Mesendoderm (in vitro differentiated cells): Measurements from ENCODE around the gene MDN1.
"Not testable (repeated sequence)": the region's sequence is repeated elsewhere in the genome, so short reads cannot be mapped to it uniquely, and the experiment has no call there.

ENCODE experiments used
- DNase-seq: peaks from one replicate; pipeline ENCODE4 v3.0.0; 2013
- H2AK5ac ChIP-seq: 2 replicates; pipeline ENCODE4 v1.6.1; 2013; ENCODE audit warnings: low read length, inconsistent platforms
- H2BK120ac ChIP-seq: 2 replicates; pipeline ENCODE4 v1.6.1; 2013; ENCODE audit warnings: low read depth, mild to moderate bottlenecking, low read length, moderate library complexity, mixed read lengths
- H2BK15ac ChIP-seq: replicated peaks from 2 replicates; pipeline ENCODE4 v1.6.1; 2013; ENCODE audit warnings: low read depth, mild to moderate bottlenecking, moderate library complexity
- H2BK5ac ChIP-seq: 2 replicates; pipeline ENCODE4 v1.6.1; 2013; ENCODE audit warnings: low read length, inconsistent platforms
- H3K18ac ChIP-seq: 2 replicates; pipeline ENCODE4 v1.6.1; 2013; ENCODE audit warnings: mild to moderate bottlenecking, low read length, mixed read lengths
- H3K23ac ChIP-seq: one replicate; pipeline ENCODE4 v1.6.1; 2013; ENCODE audit warnings: low read length
- H3K27ac ChIP-seq: 2 replicates; pipeline ENCODE4 v1.5.1; 2013; ENCODE audit warnings: low read depth, mild to moderate bottlenecking, inconsistent platforms, low read length, moderate library complexity
- H3K27me3 ChIP-seq: 2 replicates; pipeline ENCODE4 v1.6.1; 2013; ENCODE audit warnings: low read length, control low read depth, mild to moderate bottlenecking, inconsistent platforms; ENCODE audit not compliant: insufficient read depth, poor library complexity
- H3K36me3 ChIP-seq: 2 replicates; pipeline ENCODE4 v1.6.1; 2013; ENCODE audit warnings: low read length, inconsistent platforms; ENCODE audit not compliant: control insufficient read depth, insufficient read depth
- H3K4ac ChIP-seq: one replicate; pipeline ENCODE4 v1.6.1; 2013; ENCODE audit warnings: low read depth, mild to moderate bottlenecking, low read length, moderate library complexity
- H3K4me1 ChIP-seq: 2 replicates; pipeline ENCODE4 v1.6.1; 2013; ENCODE audit warnings: low read depth, low read length, inconsistent platforms; ENCODE audit not compliant: control insufficient read depth
- H3K4me2 ChIP-seq: 2 replicates; pipeline ENCODE4 v1.6.1; 2013; ENCODE audit warnings: low read length
- H3K4me3 ChIP-seq: 2 replicates; pipeline ENCODE4 v1.5.1; 2013; ENCODE audit warnings: mild to moderate bottlenecking, low read length
- H3K56ac ChIP-seq: one replicate; pipeline ENCODE4 v1.6.1; 2013; ENCODE audit warnings: low read length
- H3K79me1 ChIP-seq: 2 replicates; pipeline ENCODE4 v1.6.1; 2013; ENCODE audit warnings: low read length, inconsistent platforms
- H3K79me2 ChIP-seq: 2 replicates; pipeline ENCODE4 v1.6.1; 2013; ENCODE audit warnings: mild to moderate bottlenecking, low read length; ENCODE audit not compliant: control insufficient read depth, insufficient read depth
- H3K9ac ChIP-seq: 2 replicates; pipeline ENCODE4 v1.6.1; 2013; ENCODE audit warnings: low read length, inconsistent platforms
- H4K5ac ChIP-seq: one replicate; pipeline ENCODE4 v1.6.1; 2013; ENCODE audit warnings: low read length
- H4K8ac ChIP-seq: one replicate; pipeline ENCODE4 v1.6.1; 2013; ENCODE audit warnings: low read depth, mild to moderate bottlenecking, control low read depth, low read length, moderate library complexity
- WGBS: extraction: QIAGEN DNeasy Blood & Tissue Kit; methylation state at CpG from one replicate; pipeline ENCODE4 v1.1.7; 2013; ENCODE audit warnings: low lambda C conversion rate, missing lambda C conversion rate; ENCODE audit not compliant: insufficient coverage; ENCODE audit errors: extremely low coverage; 5-methylcytosine and 5-hydroxymethylcytosine counted together

Gene MDN1

GRCh38 chr6:89636412-89636811 lies 183.2 kb downstream of the MDN1 start:
- not testable (repeated sequence) for H3K36me3 ChIP-seq, H3K4me2 ChIP-seq, H3K18ac ChIP-seq, H4K5ac ChIP-seq, DNase-seq, H3K23ac ChIP-seq, H3K27ac ChIP-seq, H3K79me2 ChIP-seq, H2AK5ac ChIP-seq, H4K8ac ChIP-seq, H2BK5ac ChIP-seq, H2BK120ac ChIP-seq, H3K56ac ChIP-seq, H3K4ac ChIP-seq, H3K27me3 ChIP-seq, H3K4me3 ChIP-seq, H3K79me1 ChIP-seq, H3K9ac ChIP-seq, H2BK15ac ChIP-seq, H3K4me1 ChIP-seq
- WGBS, result no CpG with 5 or more reads among the region's 3 CpGs

GRCh38 chr6:89630488-89630887 lies 189.1 kb downstream of the MDN1 start:
- no peak overlapping the region for H4K8ac ChIP-seq
- H2BK120ac ChIP-seq, result no peak overlapping the region
- no peak overlapping the region for H4K5ac ChIP-seq
- WGBS, result no CpG with 5 or more reads among the region's 9 CpGs
- no peak overlapping the region for H3K4ac ChIP-seq
- no peak overlapping the region for H2AK5ac ChIP-seq
- no peak overlapping the region for H3K4me3 ChIP-seq
- H3K79me2 ChIP-seq, result no peaks in the 10 kb centered on the region
- no peak overlapping the region for H3K56ac ChIP-seq
- H2BK15ac ChIP-seq, result no peak overlapping the region
- H3K4me1 ChIP-seq, result no peaks in the 10 kb centered on the region
- H3K27me3 ChIP-seq, result no peaks in the 10 kb centered on the region
- H3K27ac ChIP-seq, result no peak overlapping the region
- no peak overlapping the region for H3K4me2 ChIP-seq
- peaks cover 14% of the 10 kb centered on the region for H3K36me3 ChIP-seq
- H3K18ac ChIP-seq, result no peak overlapping the region
- no peak overlapping the region for H3K23ac ChIP-seq
- no peaks in the 10 kb centered on the region for H3K79me1 ChIP-seq
- no peak overlapping the region for H2BK5ac ChIP-seq
- no peak overlapping the region for H3K9ac ChIP-seq
- no peak for DNase-seq

GRCh38 chr6:89623749-89624148 lies 195.8 kb downstream of the MDN1 start:
- Histone ChIP-seq H2BK5ac (no peak overlapping the region), H3K18ac (no peak overlapping the region), H4K8ac (no peak overlapping the region), H3K4me2 (no peak overlapping the region), H3K4me3 (no peak overlapping the region), H2AK5ac (no peak overlapping the region), H2BK120ac (no peak overlapping the region), H3K79me1 (no peaks in the 10 kb centered on the region), H3K56ac (no peak overlapping the region), H3K36me3 (peaks cover 5% of the 10 kb centered on the region), H3K27me3 (no peaks in the 10 kb centered on the region), H3K4me1 (no peaks in the 10 kb centered on the region), H3K79me2 (no peaks in the 10 kb centered on the region), H4K5ac (no peak overlapping the region), H3K23ac (no peak overlapping the region), H2BK15ac (no peak overlapping the region), H3K4ac (no peak overlapping the region), H3K9ac (no peak overlapping the region), H3K27ac (no peak overlapping the region)
- WGBS, result no CpG with 5 or more reads among the region's 8 CpGs
- DNase-seq, result no peak

- H3K79me1 ChIP-seq, result no peaks in the 10 kb centered on the region
- no peak overlapping the region for H3K56ac ChIP-seq
- H3K18ac ChIP-seq, result no peak overlapping the region
- no peaks in the 10 kb centered on the region for H3K4me1 ChIP-seq
- H4K5ac ChIP-seq, result no peak overlapping the region
- H2BK15ac ChIP-seq, result no peak overlapping the region
- H2BK120ac ChIP-seq, result no peak overlapping the region
- no peak overlapping the region for H3K4ac ChIP-seq
- no peak overlapping the region for H2BK5ac ChIP-seq
- no peaks in the 10 kb centered on the region for H3K36me3 ChIP-seq
- no peak overlapping the region for H3K4me3 ChIP-seq
- H3K9ac ChIP-seq, result no peak overlapping the region
- no peak overlapping the region for H4K8ac ChIP-seq
- DNase-seq, result no peak
- H3K23ac ChIP-seq, result no peak overlapping the region
- H3K27ac ChIP-seq, result no peak overlapping the region
- no peaks in the 10 kb centered on the region for H3K27me3 ChIP-seq
- H3K4me2 ChIP-seq, result no peak overlapping the region
- no peak overlapping the region for H2AK5ac ChIP-seq
- WGBS, result no CpG with 5 or more reads among the region's 6 CpGs
- H3K79me2 ChIP-seq, result no peaks in the 10 kb centered on the region
These were observed 200.0 kb downstream of the MDN1 start for GRCh38 chr6:89619567-89619966.

GRCh38 chr6:89618026-89618425 lies 201.6 kb downstream of the MDN1 start:
- Histone ChIP-seq H4K8ac (no peak overlapping the region), H3K27ac (no peak overlapping the region), H3K4me3 (no peak overlapping the region), H2BK15ac (no peak overlapping the region), H4K5ac (no peak overlapping the region), H3K79me1 (no peaks in the 10 kb centered on the region), H3K36me3 (no peaks in the 10 kb centered on the region), H2AK5ac (no peak overlapping the region), H3K27me3 (no peaks in the 10 kb centered on the region), H3K9ac (no peak overlapping the region), H3K56ac (no peak overlapping the region), H3K4me2 (no peak overlapping the region), H2BK5ac (no peak overlapping the region), H3K18ac (no peak overlapping the region), H3K23ac (no peak overlapping the region), H3K4ac (no peak overlapping the region), H3K79me2 (no peaks in the 10 kb centered on the region), H2BK120ac (no peak overlapping the region), H3K4me1 (no peaks in the 10 kb centered on the region)
- WGBS, result no CpG with 5 or more reads among the region's 6 CpGs
- DNase-seq, result no peak

GRCh38 chr6:89616531-89616930 lies 203.1 kb downstream of the MDN1 start:
- no peak overlapping the region for H3K4ac ChIP-seq
- H3K4me1 ChIP-seq, result no peaks in the 10 kb centered on the region
- H4K8ac ChIP-seq, result no peak overlapping the region
- DNase-seq, result no peak
- H3K79me1 ChIP-seq, result no peaks in the 10 kb centered on the region
- no peak overlapping the region for H2BK5ac ChIP-seq
- no peak overlapping the region for H4K5ac ChIP-seq
- H2BK120ac ChIP-seq, result no peak overlapping the region
- H3K27ac ChIP-seq, result no peak overlapping the region
- H3K36me3 ChIP-seq, result no peaks in the 10 kb centered on the region
- no peak overlapping the region for H3K18ac ChIP-seq
- no peak overlapping the region for H3K4me3 ChIP-seq
- WGBS, result no CpG with 5 or more reads among the region's 5 CpGs
- no peaks in the 10 kb centered on the region for H3K79me2 ChIP-seq
- H3K4me2 ChIP-seq, result no peak overlapping the region
- H3K9ac ChIP-seq, result no peak overlapping the region
- no peak overlapping the region for H3K56ac ChIP-seq
- H3K23ac ChIP-seq, result no peak overlapping the region
- H2BK15ac ChIP-seq, result no peak overlapping the region
- no peaks in the 10 kb centered on the region for H3K27me3 ChIP-seq
- no peak overlapping the region for H2AK5ac ChIP-seq
